GM03348 (cell line): ENCODE data around the gene ARHGAP42.
"Not testable (repeated sequence)": the region's sequence is repeated elsewhere in the genome, so short reads cannot be mapped to it uniquely, and the experiment has no call there.

ENCODE experiments used
- DNase-seq: peaks from one replicate; pipeline ENCODE4 v3.0.0; 2012; ENCODE audit warnings: low spot score

The ARHGAP42 gene

DNA sequence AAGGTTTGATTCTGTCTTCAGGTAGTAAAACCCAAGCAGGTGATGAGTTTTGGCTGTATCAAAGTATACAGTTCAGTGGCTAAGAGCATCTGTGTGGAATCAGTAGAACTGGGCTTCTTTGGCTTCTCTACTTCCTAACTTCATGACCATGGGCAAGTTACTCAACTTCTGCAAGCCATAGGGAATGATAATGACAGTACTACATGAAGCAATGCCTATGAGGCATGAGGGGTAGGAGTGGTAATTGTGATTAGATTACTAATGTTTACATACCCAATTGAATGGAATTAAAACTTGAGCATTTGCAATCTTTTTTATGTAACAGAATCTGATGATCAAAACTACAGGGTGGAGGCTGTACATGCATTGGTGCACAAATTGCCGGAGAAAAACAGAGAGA lies 278.3 kb downstream of the ARHGAP42 start:
- DNase-seq, result no peak

DNA sequence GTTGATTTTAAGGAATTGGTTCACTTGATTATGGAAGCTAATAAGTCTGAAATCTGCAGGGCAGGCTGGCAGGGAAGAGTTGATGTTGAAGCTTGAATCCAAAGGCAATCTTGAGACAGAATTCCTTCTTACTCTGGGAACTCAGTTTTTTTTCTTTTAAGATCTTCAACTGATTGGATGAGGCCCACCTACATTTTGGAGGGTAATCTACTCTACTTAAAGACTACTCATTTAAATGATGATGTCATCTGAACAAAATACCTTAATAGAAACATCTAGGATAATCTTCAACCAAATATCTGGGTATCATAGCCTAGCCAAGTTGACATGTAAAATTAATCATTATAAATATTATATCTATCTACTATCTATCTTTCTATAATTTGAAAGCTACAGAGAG lies 279.3 kb downstream of the ARHGAP42 start:
- DNase-seq, result no peak

- DNase-seq, result no peak
Measured at GRCh38 chr11:100969008-100969407, 281.9 kb downstream of the ARHGAP42 start.

GRCh38 chr11:100970283-100971164 lies 283.4 kb downstream of the ARHGAP42 start:
- DNase-seq, result no peak

DNA sequence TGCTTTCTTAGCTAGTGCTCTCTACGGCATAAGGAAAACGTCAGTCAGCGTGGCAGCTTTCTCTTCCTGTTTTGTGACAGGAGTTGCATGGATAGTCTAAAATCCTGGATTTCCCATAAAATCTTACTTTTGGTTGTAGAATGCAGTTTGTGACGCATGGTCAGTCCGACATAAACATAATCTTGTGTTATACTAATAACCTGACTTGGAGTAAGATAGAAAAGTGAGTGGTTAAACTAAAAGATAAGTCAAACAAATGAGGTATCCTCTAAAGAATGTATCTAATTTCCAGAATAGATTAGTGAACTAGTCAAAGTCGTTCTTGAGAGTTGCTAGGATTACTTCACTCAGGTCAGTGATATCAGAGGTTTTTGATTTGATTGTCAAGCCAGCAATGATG lies 285.0 kb downstream of the ARHGAP42 start:
- no peak for DNase-seq

DNA sequence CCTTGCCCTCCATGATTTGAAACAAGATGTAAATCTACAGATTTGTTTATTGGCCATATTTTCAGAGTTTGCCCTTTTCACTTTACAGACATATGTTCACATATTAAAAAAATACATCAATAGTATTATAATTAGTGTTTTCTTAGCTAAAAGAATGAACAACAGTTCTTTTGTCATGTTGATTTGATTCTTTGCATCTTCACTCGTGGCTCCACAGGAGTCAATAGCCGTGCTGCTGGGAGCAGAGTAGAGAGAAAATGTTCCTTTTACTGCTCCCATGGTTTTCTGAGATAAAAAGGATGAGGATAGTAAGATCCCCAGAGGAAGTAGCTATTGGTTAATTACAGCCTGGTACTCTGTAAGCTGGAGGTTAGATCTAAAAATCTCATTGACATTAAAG lies 291.4 kb downstream of the ARHGAP42 start:
- no peak for DNase-seq

- DNase-seq, result no peak
Measured at GRCh38 chr11:100978939-100979338, 291.9 kb downstream of the ARHGAP42 start.

GRCh38 chr11:100980156-100980555 lies 293.1 kb downstream of the ARHGAP42 start:
- no peak for DNase-seq

GRCh38 chr11:100981196-100981824 lies 294.2 kb downstream of the ARHGAP42 start:
- no peak for DNase-seq

DNA sequence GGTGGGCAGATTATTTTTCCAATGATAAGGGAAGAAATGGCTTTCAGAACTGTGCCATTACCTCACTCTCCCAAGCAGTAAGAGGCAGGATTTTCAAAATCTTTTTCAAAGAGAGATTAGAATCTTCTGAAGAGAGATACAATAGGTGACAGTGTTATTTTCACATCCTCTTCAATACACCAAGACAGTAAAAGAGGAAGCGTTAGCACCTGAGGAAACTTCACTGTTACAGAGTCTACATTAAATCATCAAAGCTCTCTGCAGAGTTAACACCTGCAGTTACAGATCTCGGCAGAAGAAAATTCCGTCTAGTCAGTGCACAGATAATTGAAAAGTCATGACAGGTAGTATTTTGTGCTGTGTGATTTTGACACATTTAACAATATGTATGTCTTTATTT lies 297.6 kb downstream of the ARHGAP42 start:
- DNase-seq, result no peak

- no peak for DNase-seq
Measured at GRCh38 chr11:100990931-100991330, 303.8 kb downstream of the ARHGAP42 start.

DNA sequence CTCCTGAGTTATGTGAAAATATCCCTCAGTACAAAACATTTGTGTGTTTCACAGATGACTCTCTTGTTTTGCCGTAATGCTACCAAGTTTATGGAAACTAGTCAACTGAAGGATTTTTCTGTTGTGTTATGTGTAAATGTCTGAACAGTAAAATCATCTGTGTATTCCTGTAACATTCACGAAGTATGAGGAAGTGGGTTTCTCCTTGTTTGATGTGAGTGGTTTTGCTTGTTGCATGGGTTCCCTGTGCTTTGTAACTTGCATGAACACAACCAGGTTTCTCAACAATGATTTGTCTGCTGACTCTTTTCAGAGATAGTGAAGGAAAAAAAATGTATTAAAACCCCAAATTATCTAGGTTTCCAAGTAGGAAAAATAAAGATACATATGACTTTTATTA lies 304.5 kb downstream of the ARHGAP42 start:
- no peak for DNase-seq

GRCh38 chr11:100994966-100995365 lies 307.9 kb downstream of the ARHGAP42 start:
- no peak for DNase-seq

- no peak for DNase-seq
Measured at GRCh38 chr11:100999756-101000155, 312.7 kb downstream of the ARHGAP42 start.

GRCh38 chr11:101003468-101003867 lies 316.4 kb downstream of the ARHGAP42 start:
- peak; percentile 5 for DNase-seq

GRCh38 chr11:101008961-101009689 lies 322.0 kb downstream of the ARHGAP42 start:
- no peak for DNase-seq

DNA sequence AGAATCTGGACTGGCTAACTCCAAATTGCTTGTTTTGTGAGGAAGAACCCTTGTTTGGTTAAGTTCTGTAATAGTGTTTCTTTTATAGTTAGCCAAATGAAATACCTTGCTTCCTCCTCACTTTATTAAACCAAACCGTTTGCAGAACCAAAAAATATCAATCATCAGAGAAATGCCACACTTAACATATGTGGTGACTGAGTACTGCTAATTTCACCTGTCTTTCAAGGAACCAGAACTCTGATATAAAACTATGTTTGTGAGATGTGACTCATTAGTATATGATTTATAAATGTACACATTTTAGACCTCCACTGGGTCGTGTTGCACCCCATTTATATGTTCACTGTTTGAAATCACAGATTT lies 322.6 kb downstream of the ARHGAP42 start:
- DNase-seq, result no peak

DNA sequence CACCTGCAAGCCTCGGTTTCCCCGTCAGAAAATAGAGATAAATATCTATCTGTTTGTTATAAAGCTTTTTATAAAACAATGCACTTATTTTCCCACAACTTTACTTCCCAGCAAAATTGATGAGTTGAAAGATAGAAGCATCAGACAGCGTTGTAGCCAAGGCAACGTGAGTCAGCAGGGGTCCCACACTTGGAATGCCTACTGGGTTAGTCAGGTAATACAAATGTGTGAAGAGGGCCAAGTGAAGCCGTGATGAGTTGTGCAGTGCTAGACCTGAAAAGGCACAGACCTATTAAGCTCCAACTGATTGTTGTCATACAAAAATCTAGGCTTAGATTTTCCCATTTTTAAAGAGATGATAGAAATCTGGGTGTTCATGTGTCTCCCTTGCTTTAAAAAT lies 323.8 kb downstream of the ARHGAP42 start:
- DNase-seq, result no peak

GRCh38 chr11:101011881-101012280 lies 324.8 kb downstream of the ARHGAP42 start:
- no peak for DNase-seq

DNA sequence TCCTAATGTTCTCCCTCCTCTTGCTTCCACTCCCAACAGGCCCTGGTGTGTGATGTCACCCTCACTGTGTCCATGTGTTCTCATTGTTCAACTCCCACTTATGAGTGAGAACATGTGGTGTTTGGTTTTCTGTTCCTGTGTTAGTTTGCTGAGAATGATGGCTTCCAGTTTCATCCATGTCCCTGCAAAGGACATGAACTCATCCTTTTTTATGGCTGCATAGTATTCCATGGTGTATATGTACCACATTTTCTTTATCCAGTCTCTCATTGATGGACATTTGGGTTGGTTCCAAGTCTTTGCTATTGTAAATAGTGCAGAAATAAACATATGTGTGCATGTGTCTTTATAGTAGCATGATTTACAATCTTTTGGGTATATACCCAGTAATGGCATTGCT lies 326.6 kb downstream of the ARHGAP42 start:
- DNase-seq, result not testable (repeated sequence)

DNA sequence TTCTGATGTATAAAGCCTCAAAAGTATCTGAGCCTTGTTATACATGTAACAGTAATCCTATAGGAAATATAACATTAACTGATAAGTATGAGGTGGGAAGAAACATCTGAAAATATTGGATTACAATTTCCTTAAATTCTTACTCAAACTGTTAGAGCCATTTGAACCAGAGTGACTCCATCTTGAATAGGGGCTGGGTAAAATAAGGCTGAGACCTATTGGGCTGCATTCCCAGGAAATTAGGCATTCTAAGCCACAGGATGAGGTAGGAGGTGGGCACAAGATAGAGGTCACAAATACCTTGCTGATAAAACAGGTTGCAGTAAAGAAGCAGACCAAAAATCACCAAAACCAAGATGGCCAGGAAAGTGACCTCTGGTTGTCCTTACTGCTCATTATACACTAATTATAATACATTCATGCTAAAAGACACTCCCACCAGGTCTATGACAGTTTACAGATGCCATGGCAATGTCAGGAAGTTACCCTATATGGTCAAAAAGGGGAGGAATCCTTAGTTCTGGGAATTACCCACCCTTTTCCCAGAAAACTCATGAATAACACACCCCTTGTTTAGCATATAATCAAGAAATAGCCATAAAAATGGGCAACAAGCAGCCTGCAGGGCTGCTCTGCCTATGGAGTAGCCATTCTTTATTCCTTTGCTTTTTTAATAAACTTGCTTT lies 327.7 kb downstream of the ARHGAP42 start:
- no peak for DNase-seq

DNA sequence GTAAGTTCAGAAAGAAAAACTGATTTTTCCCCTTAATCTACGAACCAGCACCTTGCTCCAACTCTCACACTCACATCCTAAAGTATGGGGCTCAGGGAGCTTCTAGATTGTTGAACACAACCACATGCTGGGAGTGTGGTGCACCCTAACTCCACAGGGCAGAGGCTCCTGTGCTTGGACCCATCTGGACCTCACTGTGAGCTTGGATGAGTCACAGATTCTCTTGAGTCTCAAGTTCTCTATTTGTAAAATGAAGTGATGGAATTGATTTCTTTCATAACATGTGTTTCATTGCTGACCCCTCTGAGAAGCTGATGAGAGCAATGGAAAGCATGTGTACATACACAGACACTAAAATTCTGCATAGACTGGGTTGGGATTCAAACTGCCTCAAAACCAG lies 332.8 kb downstream of the ARHGAP42 start:
- DNase-seq, result no peak
